ACC112 (cell line): ENCODE results near the gene MAN2B2.

ENCODE experiments used
- H2AFZ ChIP-seq: fragments of 200-600 bp; sonication (generic); one replicate; pipeline ENCODE4 v1.6.0; 2017; ENCODE audit warnings: antibody characterized with exemption, low read length; ENCODE audit not compliant: unreplicated experiment
- H3K27ac ChIP-seq: fragments of 200-600 bp; sonication (generic); 2 replicates; pipeline ENCODE4 v1.5.1; 2014; ENCODE audit warnings: low read depth, mild to moderate bottlenecking, antibody characterized with exemption, low read length, moderate library complexity
- H3K27me3 ChIP-seq: fragments of 200-600 bp; sonication (generic); 2 replicates; pipeline ENCODE4 v1.6.1; 2014; ENCODE audit warnings: mild to moderate bottlenecking, antibody characterized with exemption, low read length, moderate library complexity, mixed read lengths; ENCODE audit not compliant: insufficient read depth
- H3K36me3 ChIP-seq: fragments of 200-600 bp; sonication (generic); 2 replicates; pipeline ENCODE4 v1.6.1; 2016; ENCODE audit warnings: mild to moderate bottlenecking, antibody characterized with exemption, low read length, moderate library complexity, mixed read lengths; ENCODE audit not compliant: insufficient read depth
- H3K4me1 ChIP-seq: fragments of 200-600 bp; sonication (generic); one replicate; pipeline ENCODE4 v1.6.1; 2016; ENCODE audit warnings: low read length, mixed read lengths; ENCODE audit not compliant: insufficient read depth, unreplicated experiment, control insufficient read depth
- H3K4me3 ChIP-seq: fragments of 200-600 bp; sonication (generic); 2 replicates; pipeline ENCODE4 v1.5.1; 2014; ENCODE audit warnings: mild to moderate bottlenecking, low read depth, low read length
- H3K79me2 ChIP-seq: fragments of 200-600 bp; sonication (generic); one replicate; pipeline ENCODE4 v1.6.0; 2016; ENCODE audit warnings: low read length; ENCODE audit not compliant: control insufficient read depth, unreplicated experiment, insufficient read depth

MAN2B2 gene

DNA sequence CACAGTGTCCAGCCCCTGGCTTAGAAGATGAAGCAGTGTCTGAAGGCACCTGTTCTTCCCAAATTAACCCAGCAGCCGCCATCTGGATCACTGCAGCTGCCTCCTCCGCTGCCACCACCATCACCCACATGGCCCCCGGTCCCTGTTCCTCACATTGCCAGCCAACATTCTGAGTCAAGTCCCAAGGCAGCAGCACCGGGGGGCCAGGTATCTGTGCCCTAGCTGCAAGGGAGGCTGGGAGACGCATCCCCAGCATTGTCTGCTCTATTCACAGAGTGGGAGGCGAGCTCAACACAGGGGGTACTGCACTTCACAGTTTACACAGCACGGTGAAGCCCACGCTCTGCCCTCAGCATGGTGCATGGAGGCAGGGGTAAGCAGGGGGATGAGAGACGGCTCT lies 42.3 kb upstream of the MAN2B2 start:
- H3K4me3 ChIP-seq: no peak overlapping the region
- no peaks in the 10 kb centered on the region for H3K79me2 ChIP-seq
- H3K4me1 ChIP-seq: no peaks in the 10 kb centered on the region
- peaks cover 51% of the 10 kb centered on the region for H3K27me3 ChIP-seq
- H3K27ac ChIP-seq: no peak overlapping the region
- no peaks in the 10 kb centered on the region for H3K36me3 ChIP-seq
- H2AFZ ChIP-seq: no peak overlapping the region

DNA sequence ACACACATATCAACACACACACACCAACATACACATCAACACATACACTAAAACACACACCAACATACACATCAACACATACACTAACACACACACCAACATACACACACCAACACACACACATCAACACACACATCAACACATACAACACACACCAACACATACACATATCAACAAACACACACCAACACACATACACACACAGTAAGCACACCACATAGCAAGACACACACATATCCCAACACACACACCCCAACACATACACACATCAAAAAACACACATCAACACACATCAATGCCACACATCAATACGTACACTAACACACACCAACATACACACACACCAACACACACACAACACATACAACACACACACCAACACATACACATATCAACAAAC lies 40.9 kb upstream of the MAN2B2 start:
- Histone ChIP-seq H3K27me3 (peaks cover 62% of the 10 kb centered on the region), H3K79me2 (no peaks in the 10 kb centered on the region), H2AFZ (no peak overlapping the region), H3K27ac (no peak overlapping the region), H3K4me1 (no peaks in the 10 kb centered on the region), H3K4me3 (no peak overlapping the region), H3K36me3 (no peaks in the 10 kb centered on the region)

DNA sequence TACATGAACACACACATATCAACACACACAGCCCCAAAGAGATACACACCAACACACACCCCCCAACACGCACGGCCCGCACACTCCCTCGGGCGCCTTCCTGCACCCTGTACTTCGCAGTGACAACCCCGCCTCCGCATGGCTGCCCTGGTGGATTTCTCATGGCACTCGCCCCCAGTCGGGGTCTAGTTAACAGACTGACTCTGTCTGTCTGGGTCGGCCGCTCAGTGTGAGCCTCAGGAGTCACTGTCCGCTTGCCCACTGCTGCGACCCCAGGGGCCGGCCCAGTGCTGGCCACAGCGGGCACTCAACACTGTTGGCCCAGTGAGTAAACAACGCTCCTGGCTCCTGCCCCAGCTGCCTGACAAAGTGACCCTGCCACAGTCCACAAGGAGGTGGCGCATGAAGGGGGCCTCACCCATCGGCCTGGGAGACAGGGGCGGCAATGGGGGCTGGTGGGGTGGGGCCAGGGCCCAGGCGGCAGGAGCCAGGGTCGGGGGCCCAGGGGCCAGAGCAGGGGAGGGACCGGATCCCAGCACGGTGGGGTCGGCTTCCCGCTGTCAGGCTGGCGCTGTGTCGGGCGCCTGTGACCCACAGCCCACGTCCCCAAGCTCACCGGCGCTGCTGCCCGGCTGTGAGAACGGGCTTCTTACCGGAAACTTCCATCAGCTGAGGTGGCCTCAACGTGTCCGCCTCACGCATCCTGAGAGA lies 40.2 kb upstream of the MAN2B2 start:
- Histone ChIP-seq H3K4me1 (no peaks in the 10 kb centered on the region), H3K27ac (no peak overlapping the region), H3K36me3 (no peaks in the 10 kb centered on the region), H3K4me3 (no peak overlapping the region), H2AFZ (no peak overlapping the region), H3K27me3 (peaks cover 69% of the 10 kb centered on the region), H3K79me2 (no peaks in the 10 kb centered on the region)

DNA sequence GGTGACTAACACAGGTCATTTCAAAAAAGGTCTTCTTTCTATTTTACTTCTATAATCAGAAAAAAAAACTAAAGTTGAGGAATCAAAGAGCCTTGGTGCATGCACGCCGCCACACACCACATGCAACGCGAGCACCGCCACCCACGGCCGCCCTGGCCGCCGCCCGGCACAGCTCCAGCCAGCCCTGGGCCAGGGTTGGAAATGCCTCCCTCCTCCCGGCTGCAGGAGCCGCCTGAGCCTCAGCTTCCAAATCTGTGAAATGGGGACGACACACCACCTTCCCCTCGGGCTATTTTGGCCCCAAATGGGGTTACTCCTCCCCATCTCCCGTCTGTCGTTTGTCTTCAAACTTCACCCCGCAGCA lies 39.7 kb upstream of the MAN2B2 start:
- Histone ChIP-seq H3K27me3 (peaks cover 72% of the 10 kb centered on the region), H3K4me3 (no peak overlapping the region), H3K4me1 (no peaks in the 10 kb centered on the region), H3K36me3 (no peaks in the 10 kb centered on the region), H3K79me2 (no peaks in the 10 kb centered on the region), H3K27ac (no peak overlapping the region), H2AFZ (no peak overlapping the region)

DNA sequence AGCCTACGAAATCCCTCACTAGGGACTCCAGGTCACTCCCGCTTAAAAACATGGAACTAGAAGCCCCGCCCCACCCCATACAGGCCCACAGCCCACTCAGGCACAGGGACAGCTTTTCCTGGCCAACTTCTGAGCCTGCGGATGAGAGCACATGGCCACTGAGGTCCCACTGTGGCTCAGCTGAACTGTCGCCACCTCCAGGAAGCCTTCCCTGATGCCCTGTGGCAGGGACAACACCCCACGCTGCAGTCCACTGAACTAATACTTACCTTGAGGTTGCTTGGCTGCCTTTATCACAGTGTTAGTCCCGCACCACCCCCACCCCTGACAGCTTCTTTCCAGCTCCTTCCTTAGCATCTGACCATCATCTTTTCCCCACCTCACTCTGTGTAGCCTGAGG lies 39.3 kb upstream of the MAN2B2 start:
- no peaks in the 10 kb centered on the region for H3K79me2 ChIP-seq
- no peaks in the 10 kb centered on the region for H3K36me3 ChIP-seq
- H3K4me3 ChIP-seq: no peak overlapping the region
- H3K4me1 ChIP-seq: no peaks in the 10 kb centered on the region
- H3K27ac ChIP-seq: no peak overlapping the region
- H2AFZ ChIP-seq: no peak overlapping the region
- peaks cover 72% of the 10 kb centered on the region for H3K27me3 ChIP-seq

DNA sequence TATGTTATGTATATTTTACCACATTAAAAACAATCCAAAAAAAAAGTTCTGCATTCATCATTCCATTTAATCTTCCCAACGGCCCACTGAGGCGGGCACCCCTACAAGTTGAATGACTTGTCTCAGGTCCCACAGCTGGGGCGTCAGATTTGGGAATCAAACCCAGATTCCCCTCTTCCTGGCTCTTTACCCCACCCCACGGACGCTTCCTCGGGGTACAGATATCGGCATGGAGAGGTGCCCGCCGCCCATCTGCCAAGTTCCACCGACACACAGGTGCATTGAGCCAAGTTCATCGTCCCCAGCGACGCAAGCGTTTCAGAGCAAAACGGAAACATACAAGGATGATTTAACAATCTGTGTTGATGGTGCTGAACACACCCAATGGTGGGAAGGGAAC lies 36.9 kb upstream of the MAN2B2 start:
- peaks cover 68% of the 10 kb centered on the region for H3K27me3 ChIP-seq
- H2AFZ ChIP-seq: no peak overlapping the region
- no peak overlapping the region for H3K27ac ChIP-seq
- no peaks in the 10 kb centered on the region for H3K4me1 ChIP-seq
- H3K79me2 ChIP-seq: no peaks in the 10 kb centered on the region
- H3K36me3 ChIP-seq: no peaks in the 10 kb centered on the region
- H3K4me3 ChIP-seq: no peak overlapping the region

DNA sequence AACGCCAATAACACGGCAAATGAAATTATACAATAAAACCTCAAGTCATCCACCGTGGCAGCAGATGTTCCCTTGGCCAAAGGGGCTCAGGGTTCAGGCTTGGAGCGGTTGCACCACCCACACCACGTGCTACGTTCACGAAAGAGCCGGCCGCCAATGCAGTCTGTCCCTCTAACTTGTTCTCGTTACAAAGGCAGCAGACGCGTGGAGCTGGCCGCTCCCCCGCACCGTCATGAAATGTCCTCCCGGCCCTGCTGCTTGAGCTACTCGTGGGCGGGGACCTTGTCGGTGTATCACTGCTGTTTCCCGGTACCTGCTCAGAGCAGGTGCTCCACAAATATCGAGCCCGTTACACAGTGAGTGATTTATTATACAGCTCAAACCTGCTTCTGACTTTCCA lies 36.4 kb upstream of the MAN2B2 start:
- Histone ChIP-seq H3K4me1 (no peaks in the 10 kb centered on the region), H3K4me3 (no peak overlapping the region), H3K27me3 (peaks cover 70% of the 10 kb centered on the region), H3K79me2 (no peaks in the 10 kb centered on the region), H3K27ac (no peak overlapping the region), H2AFZ (no peak overlapping the region), H3K36me3 (no peaks in the 10 kb centered on the region)

DNA sequence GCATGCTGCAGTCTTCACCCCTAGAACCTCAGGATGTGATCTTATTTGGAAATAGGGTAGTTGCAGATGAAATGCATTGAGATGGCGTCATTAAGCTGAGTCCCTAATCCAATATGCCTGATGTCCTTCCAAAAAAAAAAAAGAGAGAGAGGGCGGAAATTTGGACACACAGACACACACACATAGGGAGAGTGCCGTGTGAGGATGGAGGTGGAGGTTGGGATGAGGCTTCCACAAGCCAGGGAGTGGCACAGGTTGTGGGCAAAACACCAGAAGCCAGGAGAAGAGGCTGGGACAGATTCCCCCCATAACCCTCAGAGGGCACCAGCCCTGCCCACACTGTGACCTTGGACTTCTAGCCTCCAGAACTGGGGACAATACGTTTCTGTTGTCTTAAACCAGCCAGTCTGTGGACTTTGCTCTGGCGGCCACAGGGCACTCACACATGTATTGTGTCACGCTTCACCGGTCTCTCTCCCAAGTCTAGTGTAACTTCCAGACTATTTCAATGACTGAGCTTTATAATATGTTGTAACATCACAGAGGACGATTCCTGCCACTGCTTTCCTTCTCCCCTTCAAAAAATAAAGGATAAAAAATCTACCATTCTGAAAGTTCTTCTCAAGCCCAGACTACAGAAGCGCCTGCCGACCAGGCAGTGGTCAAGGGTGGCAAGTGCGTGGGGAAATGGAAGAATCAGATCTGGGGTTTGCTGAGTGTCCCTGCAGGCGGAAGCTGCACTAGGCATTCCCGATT lies 35.8 kb upstream of the MAN2B2 start:
- no peaks in the 10 kb centered on the region for H3K4me1 ChIP-seq
- no peaks in the 10 kb centered on the region for H3K79me2 ChIP-seq
- peaks cover 76% of the 10 kb centered on the region for H3K27me3 ChIP-seq
- H2AFZ ChIP-seq: no peak overlapping the region
- no peak overlapping the region for H3K27ac ChIP-seq
- no peak overlapping the region for H3K4me3 ChIP-seq
- H3K36me3 ChIP-seq: no peaks in the 10 kb centered on the region

DNA sequence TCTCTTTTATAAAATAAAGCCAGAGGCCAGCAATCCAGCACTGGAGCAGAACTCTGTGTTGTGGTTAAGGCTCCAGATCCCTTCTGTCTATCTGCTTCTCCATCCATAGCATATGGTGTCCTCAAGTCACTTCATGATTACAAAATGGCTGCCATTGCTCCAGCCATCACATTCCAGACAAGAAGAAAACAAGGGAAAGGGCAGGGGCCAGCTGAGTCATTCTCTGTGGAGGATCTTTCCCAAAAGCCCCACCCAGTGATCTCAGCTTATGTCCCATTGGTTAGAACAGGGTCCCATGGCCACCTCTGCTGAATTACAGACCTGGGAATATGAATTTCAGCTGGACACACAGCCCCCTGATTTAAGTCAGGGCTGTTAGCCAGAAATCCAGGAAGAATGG lies 34.1 kb upstream of the MAN2B2 start:
- no peak overlapping the region for H2AFZ ChIP-seq
- H3K4me3 ChIP-seq: no peak overlapping the region
- peaks cover 76% of the 10 kb centered on the region for H3K27me3 ChIP-seq
- H3K4me1 ChIP-seq: no peaks in the 10 kb centered on the region
- H3K36me3 ChIP-seq: no peaks in the 10 kb centered on the region
- H3K27ac ChIP-seq: no peak overlapping the region
- H3K79me2 ChIP-seq: no peaks in the 10 kb centered on the region

DNA sequence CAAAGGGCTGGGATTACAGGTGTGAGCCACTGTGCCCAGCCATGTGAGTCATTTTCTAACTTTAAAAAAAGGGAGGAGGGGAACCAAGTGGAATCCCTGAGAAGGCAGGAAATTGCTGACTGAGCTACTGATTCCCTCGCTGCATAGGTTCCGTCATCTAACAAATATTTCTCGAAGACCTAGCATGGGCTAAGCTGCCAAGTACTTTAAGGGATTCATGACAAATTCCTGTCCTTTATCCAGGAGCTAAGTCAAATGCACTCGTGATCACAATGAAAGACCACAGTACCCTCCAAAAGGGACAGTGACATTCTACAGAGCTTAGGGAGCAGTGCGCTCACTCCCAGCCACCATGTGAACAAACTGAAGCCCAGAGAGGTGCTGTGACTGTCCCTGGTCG lies 33.2 kb upstream of the MAN2B2 start:
- H3K79me2 ChIP-seq: no peaks in the 10 kb centered on the region
- no peak overlapping the region for H2AFZ ChIP-seq
- no peak overlapping the region for H3K4me3 ChIP-seq
- H3K4me1 ChIP-seq: no peaks in the 10 kb centered on the region
- H3K27me3 ChIP-seq: peaks cover 71% of the 10 kb centered on the region
- no peaks in the 10 kb centered on the region for H3K36me3 ChIP-seq
- no peak overlapping the region for H3K27ac ChIP-seq

DNA sequence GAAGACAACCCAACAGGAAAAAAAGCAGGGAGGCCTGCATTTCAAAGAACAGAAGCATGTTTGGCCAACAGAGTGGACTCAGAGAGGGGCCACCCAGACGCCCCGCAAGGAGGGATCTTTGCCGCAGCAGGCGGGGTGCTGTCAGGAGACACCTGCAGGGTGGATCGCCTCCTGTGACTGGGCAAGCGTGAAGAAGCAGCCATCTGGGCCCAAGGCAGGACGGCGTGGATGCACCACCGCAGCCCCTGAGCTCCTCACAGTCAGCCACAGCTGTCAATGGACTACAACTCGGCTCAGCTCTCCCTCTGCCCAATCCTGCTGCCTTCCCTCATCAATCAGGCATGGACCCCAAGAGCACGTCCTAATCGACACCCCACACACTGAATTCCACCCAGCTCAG lies 32.0 kb upstream of the MAN2B2 start:
- H3K27me3 ChIP-seq: peaks cover 75% of the 10 kb centered on the region
- no peaks in the 10 kb centered on the region for H3K36me3 ChIP-seq
- no peak overlapping the region for H3K4me3 ChIP-seq
- no peak overlapping the region for H2AFZ ChIP-seq
- H3K27ac ChIP-seq: no peak overlapping the region
- no peaks in the 10 kb centered on the region for H3K79me2 ChIP-seq
- H3K4me1 ChIP-seq: no peaks in the 10 kb centered on the region
